Measurements from ENCODE around the gene MED12L. TPM values are rescaled to one million over a fixed set of nuclear protein-coding genes. Genes with fewer than 3 reads are reported as not detected.

Gene MED12L
- total RNA-seq, 4 donors from 2014 or later: 0.12 to 0.77 (median 0.21) TPM

DNA sequence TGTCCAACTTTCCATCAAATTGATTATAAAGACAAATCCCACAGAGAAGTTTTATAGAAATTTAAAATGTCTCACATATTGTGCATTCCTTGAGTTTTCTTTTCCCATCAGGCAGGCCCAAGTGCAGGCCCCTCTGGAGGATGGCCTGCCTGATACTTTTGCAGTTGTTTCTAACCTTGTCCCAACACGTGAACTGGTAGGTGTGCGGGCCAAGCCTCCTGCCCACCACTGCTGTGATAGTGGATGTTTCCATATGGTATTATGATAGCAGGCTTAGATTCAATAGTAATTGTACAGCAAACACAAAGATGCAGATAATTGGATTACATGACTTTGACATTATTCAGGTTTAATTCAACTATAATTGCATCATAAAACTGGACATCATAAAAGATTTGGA is 297.6 kb downstream of the MED12L start:
- TF ChIP-seq, protein P1, sequence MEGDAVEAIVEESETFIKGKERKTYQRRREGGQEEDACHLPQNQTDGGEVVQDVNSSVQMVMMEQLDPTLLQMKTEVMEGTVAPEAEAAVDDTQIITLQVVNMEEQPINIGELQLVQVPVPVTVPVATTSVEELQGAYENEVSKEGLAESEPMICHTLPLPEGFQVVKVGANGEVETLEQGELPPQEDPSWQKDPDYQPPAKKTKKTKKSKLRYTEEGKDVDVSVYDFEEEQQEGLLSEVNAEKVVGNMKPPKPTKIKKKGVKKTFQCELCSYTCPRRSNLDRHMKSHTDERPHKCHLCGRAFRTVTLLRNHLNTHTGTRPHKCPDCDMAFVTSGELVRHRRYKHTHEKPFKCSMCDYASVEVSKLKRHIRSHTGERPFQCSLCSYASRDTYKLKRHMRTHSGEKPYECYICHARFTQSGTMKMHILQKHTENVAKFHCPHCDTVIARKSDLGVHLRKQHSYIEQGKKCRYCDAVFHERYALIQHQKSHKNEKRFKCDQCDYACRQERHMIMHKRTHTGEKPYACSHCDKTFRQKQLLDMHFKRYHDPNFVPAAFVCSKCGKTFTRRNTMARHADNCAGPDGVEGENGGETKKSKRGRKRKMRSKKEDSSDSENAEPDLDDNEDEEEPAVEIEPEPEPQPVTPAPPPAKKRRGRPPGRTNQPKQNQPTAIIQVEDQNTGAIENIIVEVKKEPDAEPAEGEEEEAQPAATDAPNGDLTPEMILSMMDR (IDR thresholded peaks at IDR 0.05): no peak
- TF ChIP-seq EP300 (IDR thresholded peaks at IDR 0.05) (no peak), POLR2A (IDR thresholded peaks at IDR 0.05) (no peak), POLR2AphosphoS5 (IDR thresholded peaks at IDR 0.05) (no peak)
- Histone ChIP-seq H3K27me3 (no peaks in the 10 kb centered on the region), H3K27ac (no peak overlapping the region), H3K36me3 (no peaks in the 10 kb centered on the region), H3K4me1 (no peaks in the 10 kb centered on the region), H3K9me3 (no peaks in the 10 kb centered on the region), H3K4me3 (no peak overlapping the region)
- ATAC-seq: no peak
- 67 to 91% methylated on average over 1 to 2 of the region's 2 CpGs for WGBS, 2 donors (ENCODE audit: low coverage in 1 of 2)

DNA sequence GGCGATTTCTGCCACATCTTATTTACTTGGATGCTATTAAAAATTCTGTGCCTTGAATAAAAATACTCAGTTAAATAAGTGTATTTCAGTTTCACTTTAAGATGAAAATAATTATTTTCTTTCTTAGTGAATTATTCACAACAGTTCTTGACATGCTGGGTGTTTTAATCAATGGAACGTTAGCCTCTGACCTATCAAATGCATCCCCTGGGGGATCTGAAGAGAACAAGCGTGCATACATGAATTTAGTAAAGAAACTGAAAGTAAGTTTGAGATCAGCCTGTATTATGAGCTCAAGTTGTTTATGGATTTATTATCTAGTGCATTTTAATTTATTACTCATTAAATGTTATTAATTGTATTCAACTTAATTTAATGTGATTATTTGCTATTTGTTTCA is 298.5 kb downstream of the MED12L start:
- peak overlapping the region; percentile 12 to 32 for H3K4me3 ChIP-seq
- ATAC-seq: no peak
- 53 to 63% methylated on average over 3 of the region's 3 CpGs for WGBS, 2 donors (ENCODE audit: low coverage in 1 of 2)
- no peaks in the 10 kb centered on the region for H3K9me3 ChIP-seq
- H3K36me3 ChIP-seq: no peaks in the 10 kb centered on the region
- H3K27ac ChIP-seq: no peak overlapping the region
- no peaks in the 10 kb centered on the region for H3K27me3 ChIP-seq
- TF ChIP-seq POLR2A (IDR thresholded peaks at IDR 0.05): no peak
- no peak for TF ChIP-seq EP300 (IDR thresholded peaks at IDR 0.05)
- TF ChIP-seq POLR2AphosphoS5 (IDR thresholded peaks at IDR 0.05): no peak
- TF ChIP-seq, protein P1 (IDR thresholded peaks at IDR 0.05): no peak
- H3K4me1 ChIP-seq: no peaks in the 10 kb centered on the region

DNA sequence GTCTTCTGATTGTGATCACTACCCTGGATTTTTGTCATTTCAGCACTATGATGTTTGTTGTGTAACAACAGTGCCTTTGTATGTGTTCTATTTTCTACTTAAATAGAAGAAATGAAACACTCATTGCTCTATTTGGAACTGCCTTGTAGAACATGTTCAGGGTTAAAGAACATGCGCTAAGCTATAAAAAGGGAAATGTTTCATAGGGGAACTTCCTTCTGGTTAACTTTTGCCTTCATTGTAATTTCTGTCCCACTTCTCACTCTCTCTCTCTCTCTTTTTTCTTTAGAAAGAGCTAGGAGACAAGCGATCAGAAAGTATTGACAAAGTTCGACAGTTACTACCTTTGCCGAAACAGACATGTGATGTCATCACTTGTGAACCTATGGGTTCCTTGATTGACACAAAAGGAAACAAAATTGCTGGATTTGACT is 299.3 kb downstream of the MED12L start, which contains the start of gene P2RY12:
Gene P2RY12, minus strand, starts transcription at position 13 of the 434 bp plus-strand sequence. CDS start 45,908 bp downstream, outside the sequence.
- TF ChIP-seq POLR2AphosphoS5 (IDR thresholded peaks at IDR 0.05): no peak
- TF ChIP-seq, protein P1 (IDR thresholded peaks at IDR 0.05): no peak
- TF ChIP-seq EP300 (IDR thresholded peaks at IDR 0.05): no peak
- no peak for TF ChIP-seq POLR2A (IDR thresholded peaks at IDR 0.05)
- ATAC-seq: no peak
- Histone ChIP-seq H3K4me1 (no peaks in the 10 kb centered on the region), H3K27ac (peak within 1 kb of the TSS in 1 of 4 donors; percentile 20), H3K9me3 (no peaks in the 10 kb centered on the region), H3K36me3 (no peaks in the 10 kb centered on the region), H3K4me3 (peak within 1 kb of the TSS; percentile 21 to 32), H3K27me3 (no peaks in the 10 kb centered on the region)
- 68 to 85% methylated on average over 4 of the region's 4 CpGs for WGBS, 2 donors (ENCODE audit: low coverage in 1 of 2)

DNA sequence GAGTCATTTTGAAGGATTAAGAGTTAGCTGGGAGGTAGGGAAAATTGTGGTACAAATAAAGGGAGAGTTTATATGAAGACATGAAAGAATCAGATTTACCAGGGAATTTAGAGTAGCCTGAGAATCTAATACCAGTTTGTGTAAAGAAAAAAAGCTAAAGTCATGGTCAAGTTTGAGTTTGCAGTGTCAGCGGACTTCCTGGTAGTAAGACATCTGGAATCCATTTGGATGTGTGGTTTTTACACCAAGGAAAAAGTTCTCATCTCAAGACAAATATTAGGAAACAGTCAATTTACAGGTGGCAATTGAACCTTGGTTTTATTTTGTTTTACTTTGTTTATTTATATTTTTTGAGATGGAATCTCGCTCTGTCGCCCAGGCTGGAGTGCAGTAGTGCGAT is 300.6 kb downstream of the MED12L start:
- ATAC-seq: no peak
- 86 to 100% methylated on average over 1 to 4 of the region's 4 CpGs for WGBS, 2 donors (ENCODE audit: low coverage in 1 of 2)
- Histone ChIP-seq H3K9me3 (no peaks in the 10 kb centered on the region), H3K27ac (no peak overlapping the region), H3K4me3 (no peak overlapping the region), H3K36me3 (no peaks in the 10 kb centered on the region), H3K27me3 (no peaks in the 10 kb centered on the region), H3K4me1 (no peaks in the 10 kb centered on the region)
- no peak for TF ChIP-seq POLR2A (IDR thresholded peaks at IDR 0.05)
- TF ChIP-seq EP300 (IDR thresholded peaks at IDR 0.05): no peak
- TF ChIP-seq, protein P1 (IDR thresholded peaks at IDR 0.05): no peak
- no peak for TF ChIP-seq POLR2AphosphoS5 (IDR thresholded peaks at IDR 0.05)

DNA sequence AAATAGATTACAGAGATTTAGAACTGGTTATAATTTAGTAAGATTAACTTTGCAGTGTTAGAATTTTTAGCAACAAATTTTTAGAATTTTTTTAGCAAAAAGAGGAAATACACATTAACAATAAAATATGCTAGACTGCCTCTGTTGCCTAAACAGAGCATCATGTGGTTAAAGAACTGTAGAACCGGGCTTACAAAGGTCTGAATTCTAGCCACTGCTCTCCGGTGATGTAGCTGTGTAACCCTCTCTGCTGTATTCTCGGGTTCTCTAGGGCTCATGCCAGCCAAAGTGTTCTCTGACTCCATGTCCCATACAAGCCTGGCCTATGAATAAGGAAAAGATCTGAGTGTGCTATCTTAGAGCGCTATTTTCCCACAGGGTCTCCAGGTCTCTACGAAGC is 302.0 kb downstream of the MED12L start:
- no peak for TF ChIP-seq POLR2AphosphoS5 (IDR thresholded peaks at IDR 0.05)
- TF ChIP-seq EP300 (IDR thresholded peaks at IDR 0.05): no peak
- ATAC-seq: no peak
- no peaks in the 10 kb centered on the region for H3K9me3 ChIP-seq
- no peaks in the 10 kb centered on the region for H3K27me3 ChIP-seq
- H3K27ac ChIP-seq: no peak overlapping the region
- no peaks in the 10 kb centered on the region for H3K36me3 ChIP-seq
- H3K4me1 ChIP-seq: no peaks in the 10 kb centered on the region
- WGBS, 2 donors (ENCODE audit: low coverage in 1 of 2): 56 to 92% methylated on average over 2 to 3 of the region's 5 CpGs
- H3K4me3 ChIP-seq: no peak overlapping the region

All from gastroesophageal sphincter (tissue), 4 donors.